Parathyroid adenoma (tissue), 2 donors: ENCODE measurements around the gene RIC3.

Source experiments
- H2AFZ ChIP-seq: fragments of 300-600 bp; sonication (generic); one replicate; pipeline ENCODE4 v1.7.0; 2017; ENCODE audit warnings: antibody characterized with exemption, mild to moderate bottlenecking
- H3K27ac ChIP-seq: fragments of 300-600 bp; sonication (generic); one replicate; pipeline ENCODE4 v1.7.0; 2017
- H3K27me3 ChIP-seq: fragments of 300-600 bp; sonication (generic); one replicate; pipeline ENCODE4 v1.7.0; 2017; ENCODE audit warnings: low read length; ENCODE audit not compliant: control insufficient read depth, insufficient read depth
- H3K36me3 ChIP-seq: fragments of 300-600 bp; sonication (generic); one replicate; pipeline ENCODE4 v1.7.0; 2017; ENCODE audit warnings: low read length; ENCODE audit not compliant: control insufficient read depth, insufficient read depth
- H3K4me1 ChIP-seq: fragments of 300-600 bp; sonication (generic); one replicate; pipeline ENCODE4 v1.7.0; 2017; ENCODE audit warnings: control low read depth
- H3K4me2 ChIP-seq: fragments of 300-600 bp; sonication (generic); one replicate; pipeline ENCODE4 v1.7.0; 2017; ENCODE audit warnings: low read length
- H3K4me3 ChIP-seq: fragments of 300-600 bp; sonication (generic); one replicate; pipeline ENCODE4 v1.7.0; 2017; ENCODE audit warnings: low read depth, low read length
- H3K79me2 ChIP-seq: fragments of 300-600 bp; sonication (generic); one replicate; pipeline ENCODE4 v1.7.0; 2017; ENCODE audit warnings: control low read depth
- H3K9ac ChIP-seq: fragments of 300-600 bp; sonication (generic); one replicate; pipeline ENCODE4 v1.7.0; 2017; ENCODE audit warnings: mild to moderate bottlenecking
- H3K9me3 ChIP-seq: fragments of 300-600 bp; sonication (generic); one replicate; pipeline ENCODE4 v1.7.0; 2017; ENCODE audit warnings: low read length; ENCODE audit not compliant: control insufficient read depth
- TF ChIP-seq, protein P1 (sequence below): fragments of 300-600 bp; sonication (generic); IDR thresholded peaks from one replicate; pipeline ENCODE4 v1.7.0; 2017; ENCODE audit warnings: antibody characterized with exemption, mild to moderate bottlenecking
- donor health status: primary hyperparathyroidism.

RIC3 gene

GRCh38 chr11:8085011-8085645 is 83.7 kb downstream of the RIC3 start:
- H3K4me2 ChIP-seq: no peak overlapping the region
- no peak overlapping the region for H3K27ac ChIP-seq
- no peak overlapping the region for H3K9ac ChIP-seq
- H3K9me3 ChIP-seq: no peaks in the 10 kb centered on the region
- peaks cover 10% of the 10 kb centered on the region for H3K79me2 ChIP-seq
- H3K27me3 ChIP-seq: no peaks in the 10 kb centered on the region
- H2AFZ ChIP-seq: no peak overlapping the region
- TF ChIP-seq, protein P1, sequence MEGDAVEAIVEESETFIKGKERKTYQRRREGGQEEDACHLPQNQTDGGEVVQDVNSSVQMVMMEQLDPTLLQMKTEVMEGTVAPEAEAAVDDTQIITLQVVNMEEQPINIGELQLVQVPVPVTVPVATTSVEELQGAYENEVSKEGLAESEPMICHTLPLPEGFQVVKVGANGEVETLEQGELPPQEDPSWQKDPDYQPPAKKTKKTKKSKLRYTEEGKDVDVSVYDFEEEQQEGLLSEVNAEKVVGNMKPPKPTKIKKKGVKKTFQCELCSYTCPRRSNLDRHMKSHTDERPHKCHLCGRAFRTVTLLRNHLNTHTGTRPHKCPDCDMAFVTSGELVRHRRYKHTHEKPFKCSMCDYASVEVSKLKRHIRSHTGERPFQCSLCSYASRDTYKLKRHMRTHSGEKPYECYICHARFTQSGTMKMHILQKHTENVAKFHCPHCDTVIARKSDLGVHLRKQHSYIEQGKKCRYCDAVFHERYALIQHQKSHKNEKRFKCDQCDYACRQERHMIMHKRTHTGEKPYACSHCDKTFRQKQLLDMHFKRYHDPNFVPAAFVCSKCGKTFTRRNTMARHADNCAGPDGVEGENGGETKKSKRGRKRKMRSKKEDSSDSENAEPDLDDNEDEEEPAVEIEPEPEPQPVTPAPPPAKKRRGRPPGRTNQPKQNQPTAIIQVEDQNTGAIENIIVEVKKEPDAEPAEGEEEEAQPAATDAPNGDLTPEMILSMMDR: no peak
- peaks cover 3% of the 10 kb centered on the region for H3K4me1 ChIP-seq
- no peaks in the 10 kb centered on the region for H3K36me3 ChIP-seq
- no peak overlapping the region for H3K4me3 ChIP-seq

DNA sequence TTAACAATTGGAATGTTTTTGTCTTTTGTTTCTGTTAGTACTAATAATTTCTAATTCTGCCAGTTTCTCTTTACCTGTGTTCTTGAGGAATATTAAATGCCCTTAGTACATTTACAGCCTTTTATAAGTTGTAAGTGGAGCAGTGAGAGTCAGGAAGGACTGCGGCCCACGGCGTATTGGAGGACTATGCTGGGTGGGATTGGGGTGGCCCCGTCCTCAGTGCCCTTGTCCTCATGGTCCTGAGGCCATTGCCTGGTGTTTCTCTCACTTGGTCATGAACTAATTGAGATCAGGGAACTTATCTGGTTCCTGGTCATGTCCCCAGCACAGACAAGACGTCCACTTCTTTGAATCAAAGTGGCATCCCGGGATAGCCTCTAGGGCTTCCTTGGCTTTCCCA is 84.5 kb downstream of the RIC3 start:
- H3K79me2 ChIP-seq: peaks cover 10% of the 10 kb centered on the region
- no peaks in the 10 kb centered on the region for H3K36me3 ChIP-seq
- H3K9me3 ChIP-seq: no peaks in the 10 kb centered on the region
- H3K4me1 ChIP-seq: peaks cover 3% of the 10 kb centered on the region
- H3K27ac ChIP-seq: no peak overlapping the region
- TF ChIP-seq, protein P1: no peak
- H3K4me3 ChIP-seq: no peak overlapping the region
- no peak overlapping the region for H2AFZ ChIP-seq
- H3K4me2 ChIP-seq: no peak overlapping the region
- H3K9ac ChIP-seq: no peak overlapping the region
- no peaks in the 10 kb centered on the region for H3K27me3 ChIP-seq

GRCh38 chr11:8083871-8084281 is 84.9 kb downstream of the RIC3 start:
- Histone ChIP-seq H3K4me2 (no peak overlapping the region), H3K36me3 (no peaks in the 10 kb centered on the region), H2AFZ (no peak overlapping the region), H3K4me3 (no peak overlapping the region), H3K9ac (no peak overlapping the region), H3K27ac (no peak overlapping the region), H3K27me3 (no peaks in the 10 kb centered on the region), H3K79me2 (peaks cover 10% of the 10 kb centered on the region), H3K9me3 (no peaks in the 10 kb centered on the region), H3K4me1 (peaks cover 3% of the 10 kb centered on the region)
- TF ChIP-seq, protein P1: no peak

- H3K36me3 ChIP-seq: no peaks in the 10 kb centered on the region
- no peaks in the 10 kb centered on the region for H3K9me3 ChIP-seq
- peaks cover 10% of the 10 kb centered on the region for H3K79me2 ChIP-seq
- no peaks in the 10 kb centered on the region for H3K27me3 ChIP-seq
- H3K27ac ChIP-seq: no peak overlapping the region
- no peak overlapping the region for H3K4me2 ChIP-seq
- TF ChIP-seq, protein P1: no peak
- H3K9ac ChIP-seq: no peak overlapping the region
- no peak overlapping the region for H3K4me3 ChIP-seq
- no peak overlapping the region for H2AFZ ChIP-seq
- H3K4me1 ChIP-seq: peaks cover 3% of the 10 kb centered on the region
Measured at GRCh38 chr11:8083088-8083395, 85.8 kb downstream of the RIC3 start.

DNA sequence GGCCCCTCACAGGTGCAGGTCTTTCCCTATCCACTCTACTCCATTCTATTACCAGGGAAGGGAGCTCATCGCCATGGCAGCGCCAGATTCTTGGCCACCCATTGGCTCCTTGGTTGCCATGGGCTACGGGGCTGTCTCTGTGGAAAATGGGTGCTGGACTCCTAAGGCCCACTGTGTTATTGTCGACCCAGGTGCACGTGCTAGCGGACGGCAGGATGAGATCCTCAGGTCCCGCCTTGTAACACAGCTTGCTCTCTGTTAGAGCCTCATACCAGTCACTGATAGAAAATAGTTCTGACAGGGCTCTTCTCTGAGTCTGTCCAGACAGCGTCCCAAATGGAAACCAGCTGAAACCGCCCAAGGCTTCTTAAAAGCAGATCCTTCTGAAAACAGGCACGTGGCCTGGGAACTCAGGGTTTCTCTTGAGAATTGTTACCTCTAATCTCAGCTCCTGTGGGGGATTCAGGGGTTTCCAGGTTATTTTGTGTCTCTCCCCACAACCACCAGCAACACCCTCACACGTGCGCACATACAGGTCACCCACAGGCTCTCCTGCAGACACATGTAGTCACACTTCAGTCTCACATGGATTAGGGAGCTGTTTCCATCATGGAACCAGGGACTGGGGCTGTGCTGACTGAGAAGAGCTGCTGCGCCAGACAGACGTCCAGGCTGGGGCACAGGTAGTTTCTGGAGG is 86.3 kb downstream of the RIC3 start:
- H3K36me3 ChIP-seq: no peaks in the 10 kb centered on the region
- H3K9ac ChIP-seq: no peak overlapping the region
- H2AFZ ChIP-seq: no peak overlapping the region
- peaks cover 3% of the 10 kb centered on the region for H3K4me1 ChIP-seq
- TF ChIP-seq, protein P1: no peak
- H3K4me3 ChIP-seq: no peak overlapping the region
- H3K27me3 ChIP-seq: no peaks in the 10 kb centered on the region
- peaks cover 10% of the 10 kb centered on the region for H3K79me2 ChIP-seq
- no peak overlapping the region for H3K27ac ChIP-seq
- no peaks in the 10 kb centered on the region for H3K9me3 ChIP-seq
- H3K4me2 ChIP-seq: no peak overlapping the region
